ENCODE data around the gene HSP90AB1.

The HSP90AB1 gene

GRCh38 chr6:44269921-44270525 lies 23.1 kb downstream of the HSP90AB1 start, which contains the start of gene TMEM151B:
TMEM151B (plus strand) TSS chr6:44270450; CDS start chr6:44270743, 293 bp downstream.
- DNase-seq = no peak

DNA sequence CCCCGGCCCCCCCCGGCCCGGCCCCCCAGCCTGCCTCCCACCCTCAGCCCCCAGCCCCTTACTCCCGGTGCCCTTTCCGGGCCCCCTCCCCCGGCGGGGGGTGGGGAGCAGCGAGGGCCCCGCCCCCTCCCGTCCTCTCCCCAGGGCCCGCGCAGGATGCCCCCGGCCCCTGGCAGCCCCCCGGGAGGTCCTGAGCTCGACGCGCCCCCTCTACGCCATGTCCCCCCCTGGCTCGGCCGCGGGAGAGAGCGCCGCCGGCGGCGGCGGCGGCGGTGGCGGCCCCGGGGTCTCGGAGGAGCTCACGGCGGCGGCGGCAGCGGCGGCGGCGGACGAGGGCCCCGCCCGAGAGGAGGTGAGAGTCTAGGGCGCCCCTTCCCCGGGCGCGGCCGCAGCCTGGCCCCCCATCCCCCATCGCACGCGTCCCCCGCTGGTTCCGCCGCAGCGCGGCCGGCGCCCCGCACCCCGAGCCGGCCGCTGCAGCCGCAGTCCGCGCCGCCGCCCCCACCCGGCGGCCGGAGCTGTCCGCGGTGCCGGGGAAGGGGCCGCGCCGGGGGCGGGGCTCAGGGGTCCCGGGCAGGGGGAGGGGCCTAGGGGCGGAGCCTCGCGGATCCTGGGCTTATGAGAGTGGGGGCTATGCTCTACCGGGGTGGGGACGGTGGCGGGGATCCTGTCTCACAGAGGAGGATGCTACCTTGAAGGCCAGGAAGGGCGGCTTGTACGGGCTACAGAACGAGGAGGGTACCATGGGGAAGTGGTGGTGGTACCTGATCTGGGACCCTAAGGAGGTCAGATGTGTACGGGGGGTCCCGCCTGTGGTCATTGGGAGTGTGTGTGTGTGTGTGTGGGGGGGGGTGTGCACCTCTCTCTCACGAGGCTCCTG lies 23.9 kb downstream of the HSP90AB1 start:
- DNase-seq = peak; percentile 27

- no peak for DNase-seq
Observed at GRCh38 chr6:44271406-44271723, 24.5 kb downstream of the HSP90AB1 start.

- DNase-seq = no peak
Observed at GRCh38 chr6:44271914-44272313, 25.0 kb downstream of the HSP90AB1 start.

GRCh38 chr6:44272529-44272928 lies 25.6 kb downstream of the HSP90AB1 start:
- DNase-seq = no peak

DNA sequence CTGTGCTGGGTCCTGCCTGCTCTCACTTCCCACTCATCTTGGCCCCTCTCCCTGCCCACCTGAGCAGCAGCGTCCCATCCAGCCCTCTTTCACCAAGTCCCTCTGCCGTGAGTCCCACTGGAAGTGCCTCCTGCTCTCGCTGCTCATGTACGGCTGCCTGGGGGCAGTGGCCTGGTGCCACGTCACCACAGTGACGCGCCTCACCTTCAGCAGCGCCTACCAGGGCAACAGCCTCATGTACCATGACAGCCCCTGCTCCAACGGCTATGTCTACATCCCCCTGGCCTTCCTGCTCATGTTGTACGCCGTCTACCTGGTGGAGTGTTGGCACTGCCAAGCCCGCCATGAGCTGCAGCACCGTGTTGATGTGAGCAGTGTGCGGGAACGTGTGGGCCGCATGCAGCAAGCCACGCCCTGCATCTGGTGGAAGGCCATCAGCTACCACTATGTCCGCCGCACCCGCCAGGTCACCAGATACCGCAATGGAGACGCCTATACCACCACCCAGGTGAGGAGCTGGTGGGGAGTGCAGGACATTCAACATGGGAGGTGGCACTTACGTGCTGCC lies 26.2 kb downstream of the HSP90AB1 start:
- no peak for DNase-seq

DNA sequence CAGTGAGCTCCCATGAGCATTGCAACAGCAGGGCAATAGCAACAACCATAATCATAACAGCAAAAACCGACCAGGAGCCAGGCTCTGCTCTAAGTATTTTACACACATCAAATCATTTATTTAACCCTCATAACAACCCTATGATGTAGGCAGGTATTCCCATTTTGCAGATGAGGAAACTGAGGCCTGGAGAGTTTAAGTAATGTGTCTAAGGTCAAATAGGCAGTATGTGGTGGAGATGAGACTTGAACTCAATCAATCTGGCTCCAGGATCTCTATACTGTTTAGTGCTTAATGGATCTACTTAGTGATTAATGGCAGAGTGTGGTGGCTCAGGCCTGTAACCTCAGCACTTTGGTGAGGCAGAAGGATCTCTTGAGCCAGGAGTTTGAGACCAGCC lies 26.7 kb downstream of the HSP90AB1 start:
- no peak for DNase-seq

GRCh38 chr6:44275271-44275748 lies 28.4 kb downstream of the HSP90AB1 start:
- no peak for DNase-seq

GRCh38 chr6:44275749-44276648 lies 29.1 kb downstream of the HSP90AB1 start:
- DNase-seq = no peak

DNA sequence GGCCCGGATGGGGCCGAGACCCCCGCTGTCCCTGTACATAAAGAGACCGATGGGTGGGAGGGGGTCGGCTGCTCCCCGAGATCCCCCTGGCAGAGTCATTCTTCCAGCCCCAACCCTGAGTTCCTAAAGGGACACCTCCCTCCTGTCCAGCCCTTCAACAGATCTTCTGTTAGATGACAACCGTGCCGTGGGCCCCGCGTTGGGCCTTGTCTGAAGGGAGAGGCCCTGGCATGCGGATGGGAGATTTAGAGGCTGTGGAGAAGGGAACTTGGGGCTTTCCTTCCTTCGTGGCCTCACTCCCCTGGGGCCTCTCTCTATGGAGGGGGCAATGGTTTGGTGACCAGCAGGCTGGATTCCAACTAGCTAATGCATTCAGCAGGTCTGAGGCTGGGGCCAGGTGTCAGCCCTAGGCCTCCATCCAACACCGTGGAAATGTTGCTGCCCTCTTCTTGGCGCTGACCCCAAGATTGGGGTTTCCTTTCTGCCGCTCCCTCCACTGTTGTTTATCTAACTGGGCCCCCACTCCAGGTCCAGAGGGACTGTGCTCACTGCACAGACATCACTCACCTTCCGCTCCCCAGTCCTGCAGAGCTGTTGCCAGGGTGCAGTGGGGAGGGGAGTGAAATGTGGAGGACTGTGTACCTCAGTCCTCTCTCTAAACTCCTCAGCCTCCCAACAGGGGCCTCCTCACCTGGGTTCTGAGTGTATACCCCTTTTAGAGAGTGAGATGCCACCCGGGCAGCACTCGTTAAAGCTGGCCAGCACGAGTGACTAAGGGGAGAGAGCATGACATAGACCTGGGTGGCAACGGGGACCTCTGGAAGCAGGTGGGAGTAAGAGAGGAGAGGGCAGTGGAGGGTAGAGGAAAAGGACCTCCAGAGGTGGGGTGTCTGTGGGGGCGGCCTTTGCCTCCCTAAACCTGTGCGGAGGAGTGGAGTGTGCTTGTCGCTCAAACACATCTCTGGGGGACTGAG lies 30.1 kb downstream of the HSP90AB1 start:
- DNase-seq = no peak

GRCh38 chr6:44277763-44278162 lies 30.9 kb downstream of the HSP90AB1 start:
- DNase-seq = no peak

DNA sequence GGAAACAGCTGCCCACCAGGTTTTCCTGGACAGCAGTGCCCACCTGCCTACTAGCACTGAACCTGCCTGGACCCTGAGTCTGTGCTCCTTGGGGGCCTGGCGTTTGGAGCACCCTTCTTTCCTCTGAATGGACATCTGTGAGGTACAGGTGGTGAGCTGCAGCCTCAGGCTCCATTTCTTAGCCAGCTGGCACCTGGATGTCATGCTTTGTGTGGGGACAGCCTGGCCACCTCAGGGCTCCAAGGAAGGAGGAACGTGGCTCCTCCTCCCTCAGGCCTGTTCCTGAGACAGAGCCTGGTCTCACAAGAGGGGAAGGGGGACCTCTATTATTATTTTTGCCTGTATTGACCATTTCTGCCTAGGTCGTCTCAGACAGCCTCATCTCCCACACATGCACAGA lies 31.4 kb downstream of the HSP90AB1 start:
- no peak for DNase-seq

- no peak for DNase-seq
Observed at GRCh38 chr6:44278774-44279697, 32.1 kb downstream of the HSP90AB1 start.

DNA sequence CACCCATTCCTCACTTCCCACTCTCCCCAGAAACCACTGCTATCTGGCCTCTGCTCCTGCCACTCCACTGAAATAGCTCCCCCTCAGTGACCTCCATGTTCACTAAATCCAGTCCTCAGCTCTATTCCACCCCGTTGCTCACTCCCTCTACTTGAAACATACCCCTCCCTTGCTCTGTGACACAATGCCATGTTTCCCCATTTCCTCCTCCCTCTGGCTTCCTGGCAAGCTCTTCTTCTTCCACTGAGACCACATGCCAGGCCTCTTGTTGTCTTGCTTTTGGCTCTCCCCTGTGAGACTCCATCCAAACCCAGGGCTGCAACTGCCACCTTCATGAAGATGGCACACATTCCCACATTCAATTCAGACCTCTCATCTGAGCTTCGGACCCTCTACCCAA lies 37.2 kb downstream of the HSP90AB1 start:
- DNase-seq = no peak

- no peak for DNase-seq
Observed at GRCh38 chr6:44284867-44285266, 38.0 kb downstream of the HSP90AB1 start.

GRCh38 chr6:44285552-44286284 lies 38.8 kb downstream of the HSP90AB1 start:
- DNase-seq = no peak

DNA sequence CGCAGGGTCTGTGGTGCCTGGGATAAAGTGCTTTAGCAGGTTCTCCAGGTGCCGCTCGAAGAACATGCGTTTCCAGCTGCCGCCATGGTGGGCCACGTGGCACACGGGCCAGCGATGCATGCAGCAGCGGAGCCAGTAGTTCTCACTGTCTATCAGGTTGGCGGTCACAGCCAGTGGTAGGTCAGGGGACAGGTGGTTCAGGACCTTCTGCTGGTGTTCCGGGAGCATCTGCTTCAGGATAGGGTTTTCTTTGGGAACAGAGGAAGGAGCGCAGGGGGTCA lies 39.3 kb downstream of the HSP90AB1 start:
- no peak for DNase-seq

DNA sequence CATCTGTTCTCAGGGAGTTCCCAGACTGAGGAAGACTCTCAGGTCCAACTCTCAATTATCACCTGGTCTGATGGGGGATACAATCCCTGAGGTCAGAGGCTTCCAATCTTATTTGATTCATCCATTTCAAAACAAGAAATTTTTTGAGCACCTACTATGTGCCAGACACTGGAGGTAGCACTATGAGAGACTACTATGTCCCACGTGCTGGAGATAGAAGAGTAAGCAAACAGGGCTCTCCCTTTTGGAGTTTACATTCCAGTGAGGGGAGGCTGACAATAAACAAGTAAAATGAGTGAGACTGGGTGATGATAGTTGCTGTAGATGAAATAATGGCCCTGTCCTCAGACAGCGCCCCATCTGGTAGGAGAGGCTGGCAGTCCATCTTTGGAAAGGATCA lies 39.8 kb downstream of the HSP90AB1 start:
- no peak for DNase-seq

GRCh38 chr6:44289726-44290260 lies 42.9 kb downstream of the HSP90AB1 start:
- DNase-seq = no peak

DNA sequence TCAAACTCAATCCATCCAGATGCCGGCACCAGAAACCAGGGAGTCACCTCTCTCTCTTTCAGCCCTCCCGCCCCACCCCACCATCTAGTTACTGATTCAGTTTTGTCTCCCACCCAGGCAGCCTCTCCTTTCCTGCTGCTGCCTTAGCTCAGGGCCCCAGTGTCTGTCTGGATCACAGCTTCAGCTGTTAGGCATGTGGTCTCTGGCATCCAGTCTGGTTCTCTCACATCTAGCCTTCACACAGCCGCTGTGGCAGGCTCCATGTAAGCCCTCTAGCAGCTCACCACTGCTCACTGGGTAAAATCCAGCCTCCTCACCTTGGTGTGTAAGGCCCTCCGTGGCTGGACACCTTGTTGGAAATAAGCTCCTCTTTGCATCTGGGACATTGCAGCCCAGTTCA lies 44.9 kb downstream of the HSP90AB1 start:
- no peak for DNase-seq

All from midbrain (tissue), 1 donor.